ENCODE measurements around the gene FYB1.

The FYB1 gene

GRCh38 chr5:39169081-39169480, 50.3 kb downstream of the FYB1 start:
- ATAC-seq (no peak), DNase-seq (no peak)
- Mint-ChIP-seq H3K9me3 (peaks cover 6 to 14% of the 10 kb centered on the region in 2 donors), H3K4me3 (peak overlapping the region; percentile 35 to 76), H3K4me1 (peaks cover 92% of the 10 kb centered on the region), H3K27me3 (no peaks in the 10 kb centered on the region), H3K27ac (no peak overlapping the region)

- DNase-seq (no peak), ATAC-seq (no peak)
- H3K27ac Mint-ChIP-seq = peak overlapping the region in 1 of 2 donors; percentile 34
- no peaks in the 10 kb centered on the region for H3K27me3 Mint-ChIP-seq
- H3K9me3 Mint-ChIP-seq = peaks cover 6 to 9% of the 10 kb centered on the region in 2 donors
- peak overlapping the region; percentile 61 to 69 for H3K4me3 Mint-ChIP-seq
- H3K4me1 Mint-ChIP-seq = peaks cover 92% of the 10 kb centered on the region
These were observed 51.4 kb downstream of the FYB1 start for GRCh38 chr5:39167972-39168342.

GRCh38 chr5:39167141-39167971, 52.0 kb downstream of the FYB1 start:
- ATAC-seq (no peak), DNase-seq (no peak)
- H3K4me3 Mint-ChIP-seq = peak overlapping the region; percentile 61 to 69
- peak overlapping the region in 1 of 2 donors; percentile 34 for H3K27ac Mint-ChIP-seq
- no peaks in the 10 kb centered on the region for H3K27me3 Mint-ChIP-seq
- H3K4me1 Mint-ChIP-seq = peaks cover 91% of the 10 kb centered on the region
- H3K9me3 Mint-ChIP-seq = peaks cover 6% of the 10 kb centered on the region in 2 donors

GRCh38 chr5:39164529-39165402, 54.6 kb downstream of the FYB1 start:
- peak; percentile 98 for ATAC-seq
- Mint-ChIP-seq H3K27ac (peak overlapping the region; percentile 96), H3K4me3 (peak overlapping the region; percentile 76 to 78)

GRCh38 chr5:39164016-39164415, 55.3 kb downstream of the FYB1 start:
- peaks cover 88% of the 10 kb centered on the region for H3K4me1 Mint-ChIP-seq
- ATAC-seq = peak; percentile 63

More at GRCh38 chr5:39164529-39165402, 54.6 kb downstream of the FYB1 start:
- peak in 1 of 2 donors; percentile 29 for DNase-seq
- H3K4me1 Mint-ChIP-seq = peaks cover 88% of the 10 kb centered on the region
- peaks cover 6% of the 10 kb centered on the region in 2 donors for H3K9me3 Mint-ChIP-seq
- H3K27me3 Mint-ChIP-seq = no peaks in the 10 kb centered on the region

GRCh38 chr5:39161578-39161977, 57.8 kb downstream of the FYB1 start:
- no peak for ATAC-seq
- Mint-ChIP-seq H3K27ac (peak overlapping the region in 1 of 2 donors; percentile 77), H3K9me3 (peaks cover 6% of the 10 kb centered on the region in 2 donors), H3K4me3 (peak overlapping the region; percentile 62 to 67), H3K27me3 (no peaks in the 10 kb centered on the region), H3K4me1 (peaks cover 89% of the 10 kb centered on the region)
- DNase-seq = no peak

More at GRCh38 chr5:39164016-39164415, 55.3 kb downstream of the FYB1 start:
- peaks cover 6% of the 10 kb centered on the region in 2 donors for H3K9me3 Mint-ChIP-seq
- DNase-seq = peak in 1 of 2 donors; percentile 30
- H3K4me3 Mint-ChIP-seq = peak overlapping the region; percentile 76 to 78
- H3K27ac Mint-ChIP-seq = peak overlapping the region; percentile 96
- H3K27me3 Mint-ChIP-seq = no peaks in the 10 kb centered on the region

GRCh38 chr5:39160576-39161213, 58.7 kb downstream of the FYB1 start:
- Mint-ChIP-seq H3K27me3 (no peaks in the 10 kb centered on the region), H3K4me3 (peak overlapping the region; percentile 24 to 63), H3K27ac (peak overlapping the region in 1 of 2 donors; percentile 34), H3K9me3 (peaks cover 6% of the 10 kb centered on the region in 2 donors), H3K4me1 (peaks cover 91% of the 10 kb centered on the region)
- ATAC-seq (no peak), DNase-seq (no peak)

- peak overlapping the region; percentile 21 to 63 for H3K27ac Mint-ChIP-seq
These were observed 59.4 kb downstream of the FYB1 start for GRCh38 chr5:39159811-39160490.

GRCh38 chr5:39158786-39159185, 60.6 kb downstream of the FYB1 start:
- Mint-ChIP-seq H3K4me3 (no peak overlapping the region), H3K27ac (no peak overlapping the region), H3K4me1 (peaks cover 86% of the 10 kb centered on the region), H3K9me3 (no peaks in the 10 kb centered on the region), H3K27me3 (no peaks in the 10 kb centered on the region)
- ATAC-seq (no peak), DNase-seq (no peak)

More at GRCh38 chr5:39159811-39160490, 59.4 kb downstream of the FYB1 start:
- ATAC-seq (no peak), DNase-seq (no peak)
- Mint-ChIP-seq H3K4me3 (peak overlapping the region; percentile 24 to 63), H3K9me3 (peaks cover under 1% of the 10 kb centered on the region in 2 donors), H3K4me1 (peaks cover 89% of the 10 kb centered on the region), H3K27me3 (no peaks in the 10 kb centered on the region)

- peak overlapping the region; percentile 13 to 42 for H3K27ac Mint-ChIP-seq
- DNase-seq (no peak), ATAC-seq (no peak)
- no peaks in the 10 kb centered on the region for H3K9me3 Mint-ChIP-seq
- no peak overlapping the region for H3K4me3 Mint-ChIP-seq
- peaks cover 86% of the 10 kb centered on the region for H3K4me1 Mint-ChIP-seq
- no peaks in the 10 kb centered on the region for H3K27me3 Mint-ChIP-seq
These were observed 61.2 kb downstream of the FYB1 start for GRCh38 chr5:39158127-39158593.

- DNase-seq (no peak), ATAC-seq (no peak)
- Mint-ChIP-seq H3K27ac (peak overlapping the region; percentile 28 to 66), H3K4me1 (peaks cover 88% of the 10 kb centered on the region), H3K9me3 (no peaks in the 10 kb centered on the region), H3K27me3 (no peaks in the 10 kb centered on the region), H3K4me3 (peak overlapping the region; percentile 32 to 64)
These were observed 61.7 kb downstream of the FYB1 start for GRCh38 chr5:39157701-39158100.

GRCh38 chr5:39156082-39156481, 63.3 kb downstream of the FYB1 start:
- H3K27ac Mint-ChIP-seq = peak overlapping the region; percentile 59 to 85
- ATAC-seq (peak; percentile 49), DNase-seq (no peak)
- no peaks in the 10 kb centered on the region for H3K9me3 Mint-ChIP-seq
- H3K27me3 Mint-ChIP-seq = no peaks in the 10 kb centered on the region
- peak overlapping the region; percentile 69 to 77 for H3K4me3 Mint-ChIP-seq
- peaks cover 92% of the 10 kb centered on the region for H3K4me1 Mint-ChIP-seq

GRCh38 chr5:39151745-39152144, 67.6 kb downstream of the FYB1 start:
- no peaks in the 10 kb centered on the region for H3K27me3 Mint-ChIP-seq
- DNase-seq (no peak), ATAC-seq (no peak)
- peak overlapping the region; percentile 26 to 27 for H3K4me3 Mint-ChIP-seq
- H3K27ac Mint-ChIP-seq = no peak overlapping the region
- no peaks in the 10 kb centered on the region for H3K9me3 Mint-ChIP-seq
- H3K4me1 Mint-ChIP-seq = peaks cover 77% of the 10 kb centered on the region

GRCh38 chr5:39149966-39150365, 69.4 kb downstream of the FYB1 start:
- Mint-ChIP-seq H3K4me3 (no peak overlapping the region), H3K9me3 (no peaks in the 10 kb centered on the region), H3K4me1 (peaks cover 72% of the 10 kb centered on the region), H3K27ac (peak overlapping the region; percentile 9 to 38), H3K27me3 (no peaks in the 10 kb centered on the region)
- ATAC-seq (no peak), DNase-seq (no peak)

Data from stimulated activated naive CD8-positive, alpha-beta T cell treated with anti-CD3 and anti-CD28 coated beads, Interleukin-15, amount 100 ng/mL, for 72 hours (primary cell).